D721Med (cell line): Measurements from ENCODE around the gene TTC33.
"Not testable (repeated sequence)": the region's sequence is repeated elsewhere in the genome, so short reads cannot be mapped to it uniquely, and the experiment has no call there.

Source experiments
- DNase-seq: peaks from one replicate; pipeline ENCODE4 v3.0.0; 2011; ENCODE audit warnings: low spot score; ENCODE audit not compliant: insufficient read length
- FAIRE-seq: peaks from 2 replicates; lab custom pipeline; 2011; peaks lifted over from hg19 to GRCh38; lab: Jason Lieb, UNC
- TF ChIP-seq, protein P1 (sequence below): IDR thresholded peaks from 2 replicates; pipeline ENCODE4 v1.5.1; 2012; ENCODE audit warnings: mild to moderate bottlenecking, control low read depth; ENCODE audit not compliant: insufficient read depth; ENCODE audit errors: missing control alignments

TTC33 gene

GRCh38 chr5:40575411-40575810 lies 180.3 kb downstream of the TTC33 start:
- TF ChIP-seq, protein P1, sequence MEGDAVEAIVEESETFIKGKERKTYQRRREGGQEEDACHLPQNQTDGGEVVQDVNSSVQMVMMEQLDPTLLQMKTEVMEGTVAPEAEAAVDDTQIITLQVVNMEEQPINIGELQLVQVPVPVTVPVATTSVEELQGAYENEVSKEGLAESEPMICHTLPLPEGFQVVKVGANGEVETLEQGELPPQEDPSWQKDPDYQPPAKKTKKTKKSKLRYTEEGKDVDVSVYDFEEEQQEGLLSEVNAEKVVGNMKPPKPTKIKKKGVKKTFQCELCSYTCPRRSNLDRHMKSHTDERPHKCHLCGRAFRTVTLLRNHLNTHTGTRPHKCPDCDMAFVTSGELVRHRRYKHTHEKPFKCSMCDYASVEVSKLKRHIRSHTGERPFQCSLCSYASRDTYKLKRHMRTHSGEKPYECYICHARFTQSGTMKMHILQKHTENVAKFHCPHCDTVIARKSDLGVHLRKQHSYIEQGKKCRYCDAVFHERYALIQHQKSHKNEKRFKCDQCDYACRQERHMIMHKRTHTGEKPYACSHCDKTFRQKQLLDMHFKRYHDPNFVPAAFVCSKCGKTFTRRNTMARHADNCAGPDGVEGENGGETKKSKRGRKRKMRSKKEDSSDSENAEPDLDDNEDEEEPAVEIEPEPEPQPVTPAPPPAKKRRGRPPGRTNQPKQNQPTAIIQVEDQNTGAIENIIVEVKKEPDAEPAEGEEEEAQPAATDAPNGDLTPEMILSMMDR, result no peak
- FAIRE-seq, result no peak
- DNase-seq, result no peak

DNA sequence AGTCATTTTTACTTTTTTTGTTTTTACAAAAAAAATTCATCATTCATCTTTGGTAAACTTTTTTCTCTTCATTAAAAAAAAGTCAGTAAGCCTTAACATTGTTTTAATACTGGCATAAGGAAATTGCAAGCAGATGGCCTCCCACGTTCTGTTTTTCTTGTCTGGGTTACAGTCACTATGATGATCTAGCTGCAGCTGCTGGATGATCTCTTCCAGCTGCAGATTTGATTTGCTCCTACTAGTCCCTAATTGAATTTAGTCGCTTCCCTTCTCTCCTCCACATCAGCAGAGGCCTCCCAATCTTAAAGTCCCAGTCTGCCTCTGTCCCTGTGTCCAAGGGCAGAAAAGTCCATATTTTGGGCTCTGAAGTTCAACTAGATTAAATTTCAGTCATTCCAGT lies 182.8 kb downstream of the TTC33 start:
- TF ChIP-seq, protein P1, result no peak
- no peak for DNase-seq
- FAIRE-seq, result no peak

- DNase-seq (no peak), FAIRE-seq (no peak)
- TF ChIP-seq, protein P1, result no peak
Measured at GRCh38 chr5:40572391-40572790, 183.4 kb downstream of the TTC33 start.

DNA sequence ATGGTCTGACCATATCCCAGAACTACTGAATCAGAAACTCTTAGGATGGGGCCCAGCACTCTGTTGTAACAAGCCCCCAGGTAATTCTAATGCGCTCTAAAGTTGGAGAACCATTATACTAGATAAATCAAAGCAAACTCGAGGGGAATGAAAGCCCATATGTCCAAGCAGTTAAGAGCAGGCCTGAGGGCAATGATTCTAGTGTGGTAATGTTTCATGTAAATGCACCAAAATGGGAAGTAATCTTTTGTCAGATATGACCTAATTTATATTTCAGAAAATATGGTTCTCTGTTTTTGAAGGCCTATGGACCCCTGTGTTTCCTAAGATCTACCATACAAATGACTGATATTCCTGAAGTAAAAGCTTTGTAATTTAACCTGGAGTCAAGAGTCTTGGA lies 184.0 kb downstream of the TTC33 start:
- no peak for FAIRE-seq
- TF ChIP-seq, protein P1, result no peak

DNA sequence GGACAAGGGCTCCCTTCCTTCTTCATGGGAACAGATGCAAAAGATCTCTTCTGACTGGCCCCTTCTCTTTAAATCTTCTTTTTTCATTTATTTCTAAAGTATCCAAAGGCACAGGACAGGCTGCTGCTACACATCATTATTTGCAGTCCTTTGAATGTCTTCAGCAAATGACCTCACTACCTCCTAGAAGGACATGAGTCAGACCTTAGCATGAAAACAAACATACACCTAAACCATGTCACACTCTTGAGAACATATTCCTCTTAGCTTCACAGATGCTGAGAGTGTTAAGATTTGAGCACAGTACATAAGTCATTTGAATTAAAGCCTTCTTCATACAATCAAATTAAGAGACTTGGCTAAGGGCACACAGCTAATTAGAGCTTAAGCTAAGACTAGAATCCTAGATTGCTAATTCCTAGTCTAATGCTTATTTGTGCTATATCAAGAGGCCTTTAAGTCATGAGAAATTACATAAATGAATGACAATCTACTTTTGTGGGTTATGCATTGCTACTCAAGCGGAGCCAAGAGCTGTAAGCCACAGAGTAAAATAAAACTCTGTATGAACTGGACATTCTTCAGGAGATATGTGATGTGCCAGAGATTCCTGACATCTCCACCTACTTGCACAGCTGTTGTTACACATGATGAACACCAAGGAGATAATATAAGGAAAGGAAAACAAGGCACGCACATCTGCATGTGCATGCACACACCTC lies 185.2 kb downstream of the TTC33 start:
- FAIRE-seq (peak; percentile 92), DNase-seq (peak; percentile 16)
- TF ChIP-seq, protein P1, result no peak

More for the DNA sequence above, 184.0 kb downstream of the TTC33 start:
- no peak for DNase-seq

GRCh38 chr5:40569546-40570270 lies 186.1 kb downstream of the TTC33 start:
- TF ChIP-seq, protein P1, result no peak
- DNase-seq, result no peak
- FAIRE-seq, result no peak

- no peak for FAIRE-seq
- DNase-seq, result no peak
Measured at GRCh38 chr5:40568548-40568947, 187.2 kb downstream of the TTC33 start.

DNA sequence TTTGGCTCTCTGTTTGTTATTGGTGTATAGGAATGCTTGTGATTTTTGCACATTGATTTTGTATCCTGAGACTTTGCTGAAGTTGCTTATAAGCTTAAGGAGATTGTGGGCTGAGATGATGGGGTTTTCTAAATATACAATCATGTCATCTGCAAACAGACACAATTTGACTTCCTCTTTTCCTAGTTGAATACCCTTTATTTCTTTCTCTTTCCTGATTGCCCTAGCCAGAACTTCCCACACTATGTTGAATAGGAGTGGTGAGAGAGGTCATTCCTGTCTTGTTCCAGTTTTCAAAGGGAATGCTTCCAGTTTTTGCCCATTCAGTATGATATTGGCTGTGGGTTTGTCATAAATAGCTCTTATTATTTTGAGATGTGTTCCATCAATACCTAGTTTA lies 192.6 kb downstream of the TTC33 start:
- not testable (repeated sequence) for DNase-seq, FAIRE-seq

More at GRCh38 chr5:40568548-40568947, 187.2 kb downstream of the TTC33 start:
- TF ChIP-seq, protein P1, result no peak
